HG02943 (cell line): ENCODE results near the gene CDYL2.
A peak's percentile ranks its signal among the peaks of the same experiment; 100 is the strongest.

Source experiments
- ATAC-seq: cut with Tn5 transposase; IDR thresholded peaks from one replicate; pipeline ENCODE4 v1.9.1; 2021; ENCODE audit warnings: mild to moderate bottlenecking, low read depth, moderate library complexity; ENCODE audit not compliant: unreplicated experiment

Gene CDYL2

DNA sequence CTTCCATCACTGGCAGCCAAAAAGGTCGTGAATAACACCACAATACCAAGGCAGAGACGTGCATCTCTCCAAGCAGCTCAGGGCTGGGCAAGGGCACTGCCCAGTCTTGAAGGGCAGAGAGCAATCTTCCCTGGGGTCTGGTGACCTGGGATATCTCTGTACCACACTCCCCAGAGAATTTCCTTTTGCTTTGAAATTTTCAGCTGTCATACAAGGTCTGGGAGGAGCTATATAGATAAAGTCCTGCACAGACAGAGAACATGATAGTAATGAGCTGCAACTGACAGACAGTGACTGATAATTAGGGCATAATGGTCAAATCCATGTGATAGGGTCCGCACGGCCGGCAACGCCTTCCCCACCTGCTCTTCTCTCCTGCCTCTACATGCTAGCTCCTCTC is 195.5 kb downstream of the CDYL2 start:
- ATAC-seq, result no peak

- ATAC-seq, result no peak
Observed at GRCh38 chr16:80607204-80607603, 197.2 kb downstream of the CDYL2 start.

- ATAC-seq, result no peak
Observed at GRCh38 chr16:80606221-80606766, 198.1 kb downstream of the CDYL2 start.

DNA sequence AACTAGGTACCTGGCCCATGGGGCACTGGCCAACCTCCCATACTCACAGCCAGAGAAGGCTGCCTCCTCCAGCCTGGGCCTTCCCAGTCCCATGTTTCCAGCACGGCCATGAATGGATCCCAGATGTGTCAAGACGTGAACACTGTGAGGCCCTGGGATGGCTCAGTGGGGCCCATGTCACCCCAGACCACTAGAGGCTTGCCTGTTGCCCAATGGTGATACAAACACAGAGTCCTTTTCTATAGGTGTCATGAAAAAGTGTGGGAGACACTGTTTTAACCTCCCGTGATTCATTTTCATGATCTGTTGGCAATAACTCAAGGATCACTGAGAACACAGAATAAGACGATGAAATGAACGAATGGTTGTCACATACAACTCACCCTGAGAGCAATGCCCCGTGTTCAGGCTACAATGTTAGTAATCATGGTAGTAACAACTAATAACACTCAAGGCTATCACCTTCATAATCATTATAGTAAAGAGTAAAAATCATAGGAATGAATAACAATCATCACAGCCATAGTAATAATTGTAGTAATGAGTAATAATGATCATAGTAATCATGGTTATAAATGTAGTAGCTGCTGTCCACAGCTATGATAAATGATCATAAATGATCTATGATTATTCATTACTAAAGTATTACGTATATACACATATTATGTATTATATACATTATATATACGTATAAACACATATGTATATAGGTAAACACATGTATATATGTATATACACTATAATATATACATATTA is 199.6 kb downstream of the CDYL2 start:
- ATAC-seq, result no peak

- no peak for ATAC-seq
Observed at GRCh38 chr16:80602894-80603293, 201.5 kb downstream of the CDYL2 start.

GRCh38 chr16:80601182-80601581 is 203.2 kb downstream of the CDYL2 start:
- ATAC-seq, result no peak

- no peak for ATAC-seq
Observed at GRCh38 chr16:80599466-80599865, 204.9 kb downstream of the CDYL2 start.

GRCh38 chr16:80596507-80597207 is 207.7 kb downstream of the CDYL2 start:
- no peak for ATAC-seq

DNA sequence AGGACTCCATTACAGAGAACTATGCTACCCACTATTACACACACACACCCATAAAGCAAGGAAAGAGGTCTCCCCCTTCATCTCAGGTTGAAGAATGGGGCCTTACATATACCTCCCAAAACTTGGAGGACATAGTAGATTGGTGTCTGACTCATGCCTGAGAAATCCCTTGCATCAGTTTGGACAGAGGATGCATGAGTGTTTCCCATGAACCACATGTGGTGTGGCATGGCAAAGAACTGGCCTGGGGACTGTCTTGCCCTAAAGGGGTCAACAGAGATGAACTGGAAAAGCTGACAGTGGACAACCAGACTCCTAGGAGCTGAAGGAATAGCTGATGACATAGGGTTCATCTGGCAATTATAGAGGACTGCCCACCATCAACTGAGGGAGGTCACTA is 209.6 kb downstream of the CDYL2 start:
- ATAC-seq, result no peak

DNA sequence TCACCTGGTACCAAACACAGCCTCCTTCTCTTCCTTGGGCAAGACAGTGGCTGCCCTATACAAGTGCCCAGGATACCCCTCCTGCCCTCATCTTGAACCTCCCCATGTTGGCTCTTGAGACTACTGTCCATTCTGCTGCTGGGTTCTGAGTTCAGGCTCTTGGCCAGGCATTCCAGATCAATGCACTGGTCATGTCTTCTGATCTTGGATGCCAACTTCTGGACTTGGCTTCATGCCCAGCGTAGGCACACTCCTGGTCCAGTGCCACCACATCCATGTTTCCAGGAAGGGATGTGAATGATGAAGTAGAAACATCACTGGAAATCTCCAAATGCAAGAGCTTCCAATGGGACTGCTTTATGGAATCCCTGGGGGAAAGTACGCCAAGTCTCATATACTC is 212.1 kb downstream of the CDYL2 start:
- ATAC-seq, result no peak

GRCh38 chr16:80591071-80591915 is 213.1 kb downstream of the CDYL2 start:
- ATAC-seq, result no peak

- no peak for ATAC-seq
Observed at GRCh38 chr16:80587071-80587470, 217.3 kb downstream of the CDYL2 start.

DNA sequence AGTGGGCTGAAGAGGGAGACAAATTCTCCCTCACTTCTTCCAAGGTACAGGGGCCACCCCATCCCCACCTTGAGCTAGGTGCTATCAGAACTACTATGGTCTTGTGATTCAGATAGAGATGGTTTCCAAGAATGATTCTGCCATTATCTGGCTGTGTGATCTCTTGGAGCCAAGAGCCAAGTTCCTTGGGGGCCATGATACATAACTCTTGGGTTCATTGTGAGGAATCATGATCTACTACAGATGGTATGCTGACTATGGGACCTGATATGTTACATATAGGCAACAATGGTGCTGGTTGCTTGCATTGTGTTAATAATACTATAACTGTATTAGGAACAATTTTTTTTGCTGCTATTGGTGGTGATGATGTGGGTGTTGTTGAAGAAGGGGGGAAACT is 217.9 kb downstream of the CDYL2 start:
- no peak for ATAC-seq

DNA sequence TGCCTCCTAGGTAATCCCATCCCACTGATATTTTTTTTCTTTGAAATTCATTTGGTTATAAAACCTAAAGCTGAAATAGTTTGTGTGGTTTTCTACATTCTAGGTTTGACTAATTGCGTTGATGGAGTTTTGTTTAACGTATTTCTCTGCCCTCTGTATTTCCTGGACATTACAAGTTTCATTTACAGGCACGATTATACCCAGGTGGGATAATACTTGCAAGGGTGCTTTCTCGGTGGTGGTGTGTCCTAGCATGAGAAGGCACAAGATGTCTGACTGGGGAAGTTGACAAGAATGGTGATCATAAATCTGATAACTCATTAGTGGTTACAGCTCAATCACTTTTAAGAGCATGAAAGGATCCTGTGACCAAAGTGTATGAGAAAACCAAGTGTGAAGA is 218.6 kb downstream of the CDYL2 start:
- no peak for ATAC-seq

DNA sequence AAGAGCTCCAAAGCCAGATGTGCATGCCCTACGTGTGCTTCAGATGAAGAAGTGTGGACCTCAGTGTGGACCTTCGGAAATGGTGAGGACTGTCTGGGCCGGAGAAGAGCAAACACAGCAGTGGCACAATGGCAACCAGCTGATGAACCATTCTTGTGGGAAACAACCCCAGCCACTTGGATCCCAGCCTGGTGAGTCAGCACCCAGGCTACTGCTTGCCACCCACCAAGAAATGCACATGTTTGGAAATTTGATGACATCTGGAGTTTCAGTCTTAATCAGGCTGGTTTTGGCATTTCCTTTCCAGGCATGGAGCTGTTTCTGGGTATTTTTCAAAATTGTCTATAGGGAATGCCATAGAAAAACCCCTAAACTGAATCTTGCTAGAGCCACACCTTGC is 220.9 kb downstream of the CDYL2 start:
- no peak for ATAC-seq

GRCh38 chr16:80580109-80580832 is 224.1 kb downstream of the CDYL2 start:
- ATAC-seq, result peak; percentile 91

DNA sequence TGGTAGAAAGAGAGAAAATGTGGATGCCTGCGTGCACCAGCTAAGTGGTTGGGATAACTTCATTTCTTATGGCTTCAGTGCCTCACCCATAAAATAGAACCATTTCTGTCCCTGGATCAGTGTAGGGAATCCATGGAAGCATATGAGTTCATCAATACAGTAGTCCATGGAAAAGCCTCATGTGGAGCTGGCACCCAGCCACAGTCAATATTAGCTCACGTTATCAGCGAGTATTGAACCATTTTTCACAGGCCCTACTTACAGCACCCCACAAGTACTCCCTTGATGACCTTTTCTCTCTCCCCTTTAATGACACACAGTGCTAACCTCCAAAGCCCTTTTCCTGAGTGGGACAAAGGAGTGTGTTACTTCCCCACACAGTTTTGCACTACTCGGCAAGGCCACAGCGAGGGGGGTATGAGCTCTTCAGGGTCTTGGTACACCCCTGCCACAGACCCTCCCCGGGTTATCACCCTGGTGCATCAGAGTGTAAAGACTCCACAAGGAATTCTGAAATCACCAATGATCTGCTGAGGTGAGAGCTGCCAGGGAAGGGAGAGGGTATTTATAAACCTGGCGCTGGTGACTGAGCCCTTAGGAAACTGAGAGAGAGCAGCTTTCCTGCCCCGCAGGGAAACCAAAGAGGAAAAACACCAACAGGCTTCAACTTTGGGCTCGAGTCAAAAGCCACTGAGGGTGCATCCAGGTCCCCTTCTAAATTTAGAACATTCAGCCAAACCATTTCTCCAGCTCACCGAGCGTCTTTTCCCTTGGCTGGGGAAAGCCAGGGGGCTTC is 226.7 kb downstream of the CDYL2 start:
- ATAC-seq, result no peak

- ATAC-seq, result no peak
Observed at GRCh38 chr16:80576343-80576912, 228.0 kb downstream of the CDYL2 start.

GRCh38 chr16:80573700-80574120 is 230.7 kb downstream of the CDYL2 start:
- no peak for ATAC-seq
